MM.1S (cell line): ENCODE results near the gene TFIP11.

Experiments
- CTCF ChIP-seq: fragments of 300-600 bp; sonication (generic); IDR thresholded peaks from 2 replicates; pipeline ENCODE4 v1.5.1; 2016; ENCODE audit warnings: antibody characterized with exemption, low read length, mixed read lengths
- EZH2phosphoT487 ChIP-seq: fragments of 300-600 bp; sonication (generic); IDR thresholded peaks from 2 replicates; pipeline ENCODE4 v1.6.1; 2018; ENCODE audit warnings: antibody characterized with exemption, low read length

GRCh38 chr22:26460202-26460601 is 52.1 kb downstream of the TFIP11 start:
- no peak for TF ChIP-seq CTCF
- TF ChIP-seq EZH2phosphoT487, result no peak
